A549 (cell line): ENCODE results near the gene CLIP1. TPM values are rescaled to one million over a fixed set of nuclear protein-coding genes. Genes with fewer than 3 reads are reported as not detected.

Source experiments
- ATAC-seq, 2 experiments: fragments of 200-7000 bp in 1 of 2; fragments of >200 bp in 1 of 2; cut with Nextera tagmentation in 1 of 2; cut with Tn5 transposase in 1 of 2; 3 replicates each; pipeline versions ENCODE4 v1.8.0 to v1.9.1; 2018 to 2020; ENCODE audit warnings: mild to moderate bottlenecking in 1 of 2, moderate library complexity in 1 of 2
- CTCF ChIA-PET: fragments of 300-600 bp; sonication (Branson Sonifier 250); formaldehyde crosslinking; extraction: SDS; loops from one replicate; lab custom pipeline; 2021; ENCODE audit warnings: antibody characterized with exemption, inconsistent platforms; lab: Yijun Ruan, JAX
- POLR2A ChIA-PET: fragments of 350-600 bp; formaldehyde crosslinking; extraction: SDS; loops from one replicate; lab custom pipeline; 2021; ENCODE audit warnings: antibody characterized with exemption, inconsistent platforms; lab: Yijun Ruan, JAX
- DNase-seq, 2 experiments: peaks; one replicate each; pipeline versions ENCODE4 v3.0.0 to v3.0.0-alpha.2; 2011 to 2016; ENCODE audit warnings: low read depth in 1 of 2, low spot score in 1 of 2
- FAIRE-seq: peaks from 2 replicates; lab custom pipeline; 2011; peaks lifted over from hg19 to GRCh38; lab: Jason Lieb, UNC
- H3K27ac ChIP-seq, 2 experiments: fragments of >200 bp; sonication (Bioruptor Twin); formaldehyde crosslinking; 3 replicates each; pipeline ENCODE4 v1.5.1; 2016 to 2017
- H3K4me1 ChIP-seq: fragments of >200 bp; sonication (Bioruptor Twin); formaldehyde crosslinking; 3 replicates; pipeline ENCODE4 v1.6.1; 2016
- H3K4me2 ChIP-seq: fragments of >200 bp; sonication (Bioruptor Twin); formaldehyde crosslinking; 3 replicates; pipeline ENCODE4 v1.6.1; 2016
- H3K4me3 ChIP-seq: fragments of >200 bp; sonication (Bioruptor Twin); formaldehyde crosslinking; 3 replicates; pipeline ENCODE4 v1.5.1; 2016
- H3K9me3 ChIP-seq: fragments of >200 bp; sonication (Bioruptor Twin); formaldehyde crosslinking; 3 replicates; pipeline ENCODE4 v1.6.1; 2016
- CTCF ChIP-seq: fragments of >200 bp; sonication (Bioruptor Twin); formaldehyde crosslinking; IDR thresholded peaks from 3 replicates; pipeline ENCODE4 v1.5.1; 2016
- EHMT2 ChIP-seq: fragments of 200-600 bp; sonication (generic); IDR thresholded peaks from 2 replicates; pipeline ENCODE4 v1.6.1; 2016; ENCODE audit warnings: antibody characterized with exemption, low read depth, mild to moderate bottlenecking, moderate library complexity
- HOXB13 ChIP-seq: fragments of 250-450 bp; sonication (Bioruptor Pico); IDR thresholded peaks from 2 replicates; pipeline ENCODE4 v1.5.0; 2020; ENCODE audit warnings: low read depth, mild to moderate bottlenecking, moderate library complexity
- JUNB ChIP-seq: fragments of >200 bp; sonication (Bioruptor Twin); formaldehyde crosslinking; IDR thresholded peaks from 2 replicates; pipeline ENCODE4 v1.6.1; 2016
- MAFK ChIP-seq: fragments of 450-650 bp; IDR thresholded peaks from 2 replicates; pipeline ENCODE4 v1.6.1; 2014; ENCODE audit not compliant: partially characterized antibody
- NR3C1 ChIP-seq: fragments of >200 bp; sonication (Bioruptor Twin); formaldehyde crosslinking; IDR thresholded peaks from 3 replicates; pipeline ENCODE4 v1.6.1; 2017
- RAD21 ChIP-seq, 2 experiments: fragments of >200 bp in 1 of 2; sonication (Bioruptor Twin) in 1 of 2; formaldehyde crosslinking in 1 of 2; IDR thresholded peaks in 1 of 2; conservative IDR thresholded peaks in 1 of 2; 2 replicates in 1 of 2; 3 replicates in 1 of 2; pipeline ENCODE4 v1.6.1; 2012 to 2018; ENCODE audit warnings: inconsistent platforms in 1 of 2
- REST ChIP-seq: fragments of 200-600 bp; sonication (generic); IDR thresholded peaks from 2 replicates; pipeline ENCODE4 v1.6.1; 2016; ENCODE audit warnings: antibody characterized with exemption, mild to moderate bottlenecking, moderate library complexity
- SREBF2 ChIP-seq: fragments of 450-650 bp; IDR thresholded peaks from 2 replicates; pipeline ENCODE4 v1.6.1; 2014; ENCODE audit warnings: mild to moderate bottlenecking, moderate library complexity
- WGBS: methylation state at CpG from one replicate; pipeline ENCODE4 v1.1.6; 2017; ENCODE audit errors: missing lambda C conversion rate; 5-methylcytosine and 5-hydroxymethylcytosine counted together
- polyA plus RNA-seq, 4 experiments: library from polyadenylated mRNA; depleted of rRNA in 3 of 4; stranded (reverse); fragments of >200 nt; fragmentation: RNase III in 1 of 4; extraction: RNeasy Plus Mini Kit Qiagen cat#74134 plus additional on column Dnase treatment in 1 of 4; gene quantifications; 2 replicates in 3 of 4; 3 replicates in 1 of 4; pipeline ENCODE4 v1.2.3, GENCODE V29; 2011 to 2017
- TF ChIP-seq, protein P1 (sequence below): fragments of >200 bp; sonication (Bioruptor Twin); formaldehyde crosslinking; IDR thresholded peaks from 2 replicates; pipeline ENCODE4 v1.6.1; 2016
- TF ChIP-seq, protein P2 (sequence below): IDR thresholded peaks from 2 replicates; pipeline ENCODE4 v1.6.1; 2012; ENCODE audit warnings: low read depth, borderline replicate concordance

CLIP1 gene
- polyA plus RNA-seq, 2 of the 4 experiments (the other 2 are of a cell fraction): 43.0 to 133 TPM

GRCh38 chr12:122356192-122356635, 66.3 kb downstream of the CLIP1 start (continued):
- no peak for TF ChIP-seq REST
- TF ChIP-seq, all 56 proteins: peak for 4

- Histone ChIP-seq H3K4me1 (no peaks in the 10 kb centered on the region), H3K27ac (no peak overlapping the region), H3K4me2 (no peak overlapping the region), H3K4me3 (no peak overlapping the region), H3K9me3 (no peaks in the 10 kb centered on the region)
- TF ChIP-seq EHMT2 (no peak), RAD21 (conservative IDR thresholded peaks at IDR 0.05 in 1 of 2, IDR thresholded peaks at IDR 0.05 in 1 of 2) (no peak), NR3C1 (no peak), SREBF2 (no peak), REST (no peak), CTCF (no peak), MAFK (no peak), HOXB13 (no peak)
- TF ChIP-seq, protein P1, sequence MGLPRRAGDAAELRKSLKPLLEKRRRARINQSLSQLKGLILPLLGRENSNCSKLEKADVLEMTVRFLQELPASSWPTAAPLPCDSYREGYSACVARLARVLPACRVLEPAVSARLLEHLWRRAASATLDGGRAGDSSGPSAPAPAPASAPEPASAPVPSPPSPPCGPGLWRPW: no peak
- TF ChIP-seq, protein P2, sequence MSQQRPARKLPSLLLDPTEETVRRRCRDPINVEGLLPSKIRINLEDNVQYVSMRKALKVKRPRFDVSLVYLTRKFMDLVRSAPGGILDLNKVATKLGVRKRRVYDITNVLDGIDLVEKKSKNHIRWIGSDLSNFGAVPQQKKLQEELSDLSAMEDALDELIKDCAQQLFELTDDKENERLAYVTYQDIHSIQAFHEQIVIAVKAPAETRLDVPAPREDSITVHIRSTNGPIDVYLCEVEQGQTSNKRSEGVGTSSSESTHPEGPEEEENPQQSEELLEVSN: no peak
- FAIRE-seq (no peak), DNase-seq (no peak), ATAC-seq (no peak)
- 87% methylated on average over 11 of the region's 11 CpGs for WGBS
- CTCF ChIA-PET: interaction anchor here (0.5 to 3.5 kb wide), 54 partner anchors 8 to 418 kb away, joined by 3 to 54 read pairs (median 5); partner anchors contain the start of genes CLIP1 and ZCCHC8
- POLR2A ChIA-PET: no interaction called here
Measured at GRCh38 chr12:122355706-122356105, 66.8 kb downstream of the CLIP1 start.

- Histone ChIP-seq H3K9me3 (no peaks in the 10 kb centered on the region), H3K27ac (no peak overlapping the region), H3K4me3 (no peak overlapping the region), H3K4me2 (no peak overlapping the region), H3K4me1 (no peaks in the 10 kb centered on the region)
- CTCF ChIA-PET: interaction anchor here (0.7 to 3.5 kb wide), 39 partner anchors 9 to 255 kb away, joined by 3 to 54 read pairs (median 5); partner anchors contain the start of genes CLIP1 and ZCCHC8
- 95% methylated on average over 24 of the region's 24 CpGs for WGBS
- DNase-seq: no peak
- POLR2A ChIA-PET: no interaction called here
- no peak for FAIRE-seq
- no peak for ATAC-seq
- no peak for TF ChIP-seq JUNB
Measured at GRCh38 chr12:122354958-122355641, 67.4 kb downstream of the CLIP1 start.
